GM23338 (cell line): ENCODE data around the gene SLC23A1.

ENCODE experiments used
- CREB1 ChIP-seq: fragments of 250-450 bp; sonication (Bioruptor Pico); IDR thresholded peaks from 2 replicates; pipeline ENCODE4 v1.5.0; 2020; ENCODE audit warnings: low read depth, mild to moderate bottlenecking, moderate library complexity
- CTCF ChIP-seq, 2 experiments: fragments of 200-600 bp in 1 of 2; sonication (generic) in 1 of 2; conservative IDR thresholded peaks; 2 replicates each; pipeline versions ENCODE4 v1.5.1 to v1.6.1; 2016 to 2017; ENCODE audit warnings: antibody characterized with exemption in 2 of 2, low read depth in 2 of 2, mild to moderate bottlenecking in 2 of 2, moderate library complexity in 1 of 2
- ETS1 ChIP-seq: IDR thresholded peaks from 2 replicates; pipeline ENCODE4 v1.6.1; 2016; ENCODE audit warnings: antibody characterized with exemption
- POLR2AphosphoS5 ChIP-seq: IDR thresholded peaks from 2 replicates; pipeline ENCODE4 v1.6.1; 2016; ENCODE audit warnings: antibody characterized with exemption, low read depth

DNA sequence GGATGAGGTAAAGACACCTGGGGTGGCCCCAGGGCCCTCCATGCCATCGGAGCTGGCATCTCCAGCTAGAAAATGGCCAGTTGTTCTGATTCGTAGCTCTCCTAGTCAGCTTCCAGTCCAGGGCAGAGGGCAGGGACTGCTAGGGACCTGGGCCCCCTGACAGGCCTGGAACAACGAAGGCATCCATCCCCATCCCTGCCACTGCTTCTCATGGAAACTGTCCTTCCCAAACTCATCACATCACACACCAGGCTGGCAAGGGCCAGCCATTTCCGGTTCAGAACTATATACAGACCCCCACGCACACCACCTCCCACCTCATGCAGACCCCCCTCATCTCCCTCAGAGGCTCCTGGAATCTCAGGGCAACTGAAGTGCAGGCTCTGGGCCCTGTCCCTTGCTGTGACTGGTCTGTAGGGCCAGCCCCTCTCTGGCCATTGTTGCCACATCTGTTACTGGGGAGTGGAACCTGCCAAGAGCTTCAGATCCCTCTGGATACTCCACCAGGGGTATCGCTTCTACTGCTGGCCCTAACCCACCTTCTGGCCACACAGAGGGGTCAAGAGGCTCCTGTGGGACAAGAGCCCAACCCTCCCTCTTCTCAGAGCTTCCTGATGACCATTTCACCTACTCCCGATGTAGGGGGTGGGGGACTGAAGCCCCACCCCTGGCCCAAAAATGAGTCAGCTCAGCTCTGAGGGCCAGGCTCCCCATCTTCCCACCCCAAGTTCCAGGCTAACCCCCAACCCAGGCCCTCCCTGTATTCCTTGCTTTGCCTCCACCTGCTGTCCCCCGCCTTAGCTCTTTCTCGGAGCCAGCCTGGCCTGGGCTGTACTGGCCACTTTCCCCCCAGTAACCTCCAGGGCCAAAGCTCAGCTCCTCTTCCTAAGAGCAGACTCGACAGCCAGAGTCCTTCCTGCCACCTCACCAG lies 7.8 kb upstream of the SLC23A1 start:
- TF ChIP-seq CTCF (conservative IDR thresholded peaks at IDR 0.05; ENCODE audit: low read depth in 2 of 2) (no peak), POLR2AphosphoS5 (no peak), ETS1 (no peak), CREB1 (CRISPR knock-in tag) (no peak)
